Neuron (in vitro differentiated cells): ENCODE results near the gene NR2F2.
A peak's percentile ranks its signal among the peaks of the same experiment; 100 is the strongest.

Source experiments
- H2AFZ ChIP-seq: one replicate; pipeline ENCODE4 v1.6.1; 2013; ENCODE audit warnings: low read depth, mild to moderate bottlenecking, inconsistent platforms, low read length, moderate library complexity
- H3K27me3 ChIP-seq: one replicate; pipeline ENCODE4 v1.6.1; 2013; ENCODE audit warnings: low read length; ENCODE audit not compliant: insufficient read depth
- H3K36me3 ChIP-seq: one replicate; pipeline ENCODE4 v1.6.1; 2013; ENCODE audit warnings: low read length; ENCODE audit not compliant: insufficient read depth
- H3K4me1 ChIP-seq: one replicate; pipeline ENCODE4 v1.6.1; 2013; ENCODE audit warnings: low read length; ENCODE audit not compliant: insufficient read depth
- H3K4me3 ChIP-seq: 2 replicates; pipeline ENCODE4 v1.5.1; 2013; ENCODE audit warnings: mild to moderate bottlenecking, low read length, moderate library complexity
- H3K9me3 ChIP-seq: one replicate; pipeline ENCODE4 v1.6.1; 2013; ENCODE audit warnings: low read length

NR2F2 gene

DNA sequence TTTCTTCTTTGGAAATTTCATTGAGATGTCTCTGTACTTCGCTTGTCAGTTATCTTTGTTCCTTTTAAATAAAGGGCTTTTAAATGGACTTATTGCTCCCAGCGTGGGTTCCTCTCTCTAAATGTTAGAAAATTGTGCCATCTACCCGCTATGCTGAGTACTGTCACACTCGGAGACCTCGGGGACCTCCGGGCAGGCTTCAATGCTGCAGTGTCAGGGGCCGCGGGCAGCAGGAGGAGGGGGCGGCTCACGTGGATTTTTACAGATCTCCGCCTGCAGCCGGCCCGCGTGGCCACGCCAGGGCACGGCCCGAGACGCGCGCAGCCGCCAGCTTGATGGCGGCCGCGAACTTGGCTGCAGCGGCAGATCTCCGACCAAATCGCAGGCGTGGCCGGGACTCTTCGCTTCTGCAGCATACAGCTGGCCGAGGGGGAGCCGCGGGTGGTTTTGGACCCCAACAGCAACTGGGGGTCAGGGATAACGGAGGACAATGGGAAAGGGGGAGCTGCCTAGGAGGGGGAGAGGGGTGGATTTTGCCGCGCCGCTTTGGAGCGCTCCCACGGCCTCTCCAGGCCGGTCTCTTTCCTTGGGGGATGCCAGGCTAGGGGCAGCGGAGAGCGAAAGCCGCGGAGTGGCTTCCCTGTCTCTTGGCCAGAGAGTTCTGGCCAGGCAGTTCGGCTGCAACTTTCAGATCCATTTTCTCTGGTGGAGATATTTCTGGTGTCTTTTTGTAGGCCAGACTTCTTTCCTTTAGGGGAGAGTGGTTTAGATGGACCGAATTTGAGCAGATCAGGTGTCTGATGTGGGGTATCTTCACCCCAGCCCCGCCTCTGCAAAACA, 15.3 kb downstream of the NR2F2 start:
- Histone ChIP-seq H3K36me3 (peaks cover 50% of the 10 kb centered on the region), H3K9me3 (no peaks in the 10 kb centered on the region), H3K4me1 (peaks cover 87% of the 10 kb centered on the region), H3K27me3 (no peaks in the 10 kb centered on the region), H3K4me3 (peak overlapping the region; percentile 7), H2AFZ (no peak overlapping the region)

DNA sequence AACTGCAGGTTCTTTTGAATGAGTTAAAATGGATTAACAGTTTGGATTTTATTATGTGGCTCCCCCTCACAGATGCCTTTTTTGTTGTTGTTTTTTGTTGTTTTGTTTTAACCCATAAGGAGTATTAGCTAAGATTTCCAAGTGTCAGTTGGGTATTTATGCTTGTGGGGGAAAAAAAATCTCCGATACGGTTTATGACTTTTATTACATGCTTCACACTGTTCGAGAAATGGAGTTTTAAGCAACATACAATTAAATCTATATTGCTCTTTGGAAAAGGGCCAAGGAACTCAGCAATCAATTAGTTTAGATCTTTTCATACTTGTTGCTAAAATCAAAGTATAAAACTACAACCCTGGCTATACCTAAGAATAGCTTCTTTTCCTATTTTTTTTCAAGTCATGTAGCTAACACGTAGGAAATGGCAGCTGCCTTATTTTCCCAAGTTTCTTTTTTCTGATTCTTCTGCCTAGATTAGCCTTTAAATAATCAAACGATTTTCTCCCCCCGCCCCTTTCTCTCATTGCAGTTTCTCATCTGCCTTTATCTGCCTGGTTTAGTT, 16.0 kb downstream of the NR2F2 start:
- Histone ChIP-seq H3K4me1 (peaks cover 83% of the 10 kb centered on the region), H3K9me3 (no peaks in the 10 kb centered on the region), H3K27me3 (no peaks in the 10 kb centered on the region), H2AFZ (no peak overlapping the region), H3K4me3 (no peak overlapping the region), H3K36me3 (peaks cover 53% of the 10 kb centered on the region)

DNA sequence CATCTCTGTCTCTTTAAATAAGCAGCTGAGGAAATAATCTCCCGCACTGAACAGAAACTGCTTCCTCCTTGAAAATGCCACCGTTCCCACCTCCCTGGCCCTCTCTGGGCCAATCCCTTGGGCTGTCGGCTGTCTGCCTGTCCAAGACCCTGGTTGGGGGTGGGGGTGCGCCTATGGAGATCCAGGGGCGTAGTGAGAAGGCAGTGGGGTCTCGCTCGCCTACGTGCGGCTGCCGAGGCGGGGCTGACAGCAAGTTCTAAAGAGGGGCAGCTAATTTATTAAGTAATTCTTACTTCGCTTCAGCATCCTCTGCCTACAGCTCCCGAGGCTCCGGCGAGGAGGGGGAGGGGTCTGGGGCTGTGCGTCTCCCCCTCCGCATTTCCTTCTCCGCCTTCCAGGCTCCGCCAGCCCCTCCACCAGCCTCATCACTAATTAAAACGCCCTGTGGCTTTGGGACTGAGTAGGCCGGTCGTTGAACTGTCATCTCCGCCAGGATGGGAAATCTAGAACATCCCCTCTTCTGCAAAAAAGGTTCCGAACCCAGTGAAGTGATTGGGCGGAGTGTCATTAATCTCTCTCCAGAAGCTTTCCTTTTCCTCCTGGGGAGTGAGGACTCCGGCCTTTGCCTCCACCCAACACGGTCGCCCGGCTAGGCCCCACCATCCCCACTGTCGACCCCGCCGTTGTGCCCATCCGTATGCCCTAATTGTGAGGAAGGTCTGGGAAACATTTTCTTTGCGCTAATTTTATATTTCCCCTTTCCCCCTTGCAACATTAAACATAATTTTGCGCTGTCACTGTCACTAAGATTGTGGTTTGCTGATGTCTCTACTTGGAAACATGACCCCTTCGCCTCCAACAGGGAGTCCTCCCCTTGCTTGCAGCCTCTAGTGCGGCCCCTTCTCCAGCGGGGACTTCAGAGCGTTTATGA, 16.9 kb downstream of the NR2F2 start:
- Histone ChIP-seq H3K4me3 (no peak overlapping the region), H3K9me3 (no peaks in the 10 kb centered on the region), H3K27me3 (no peaks in the 10 kb centered on the region), H2AFZ (no peak overlapping the region), H3K36me3 (peaks cover 53% of the 10 kb centered on the region), H3K4me1 (peaks cover 73% of the 10 kb centered on the region)

DNA sequence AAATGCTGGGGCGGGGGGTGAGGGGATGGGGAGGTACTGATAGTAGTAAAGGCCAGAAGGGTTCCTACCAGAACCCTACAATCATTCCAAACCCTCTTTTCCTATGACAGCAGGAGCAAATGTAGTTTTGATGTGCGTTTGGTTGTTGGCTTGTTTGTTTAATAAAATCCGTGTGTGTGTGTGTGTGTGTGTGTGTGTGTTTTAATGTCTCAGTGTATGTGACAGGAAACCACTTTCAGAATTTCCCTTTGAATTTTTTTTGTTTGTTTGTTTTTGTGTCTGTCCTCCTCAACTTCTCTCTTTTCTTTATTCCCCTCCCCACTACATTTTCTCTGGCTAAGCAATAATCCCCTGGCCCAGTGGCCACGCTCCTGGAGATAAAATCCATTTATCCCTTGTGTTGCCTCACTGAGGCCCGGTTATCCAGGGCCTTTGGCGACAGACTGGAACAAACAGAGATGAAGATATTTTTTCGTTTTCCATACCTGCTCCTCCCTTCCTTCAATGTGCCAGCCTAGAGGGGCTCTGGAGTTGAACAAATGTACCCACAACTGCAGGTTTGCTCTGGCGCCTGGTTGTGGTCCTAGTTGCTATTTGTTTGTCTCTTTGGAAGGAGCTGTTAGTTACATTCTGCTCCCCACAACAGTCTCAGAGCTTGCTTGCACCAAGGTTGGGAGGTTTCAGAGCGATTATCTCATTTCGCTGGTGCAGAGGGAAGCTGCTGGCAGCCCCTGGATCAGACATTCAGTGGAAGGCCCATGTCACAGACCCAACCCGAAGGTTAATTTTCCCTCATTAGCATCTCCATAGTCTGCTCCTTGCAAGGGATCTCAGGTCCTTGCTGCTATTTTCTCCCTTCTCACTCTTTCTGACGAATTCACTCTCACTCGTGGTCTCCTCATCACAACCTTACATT, 17.9 kb downstream of the NR2F2 start:
- no peaks in the 10 kb centered on the region for H3K27me3 ChIP-seq
- H3K4me3 ChIP-seq: no peak overlapping the region
- H2AFZ ChIP-seq: no peak overlapping the region
- H3K36me3 ChIP-seq: peaks cover 52% of the 10 kb centered on the region
- no peaks in the 10 kb centered on the region for H3K9me3 ChIP-seq
- H3K4me1 ChIP-seq: peaks cover 65% of the 10 kb centered on the region

DNA sequence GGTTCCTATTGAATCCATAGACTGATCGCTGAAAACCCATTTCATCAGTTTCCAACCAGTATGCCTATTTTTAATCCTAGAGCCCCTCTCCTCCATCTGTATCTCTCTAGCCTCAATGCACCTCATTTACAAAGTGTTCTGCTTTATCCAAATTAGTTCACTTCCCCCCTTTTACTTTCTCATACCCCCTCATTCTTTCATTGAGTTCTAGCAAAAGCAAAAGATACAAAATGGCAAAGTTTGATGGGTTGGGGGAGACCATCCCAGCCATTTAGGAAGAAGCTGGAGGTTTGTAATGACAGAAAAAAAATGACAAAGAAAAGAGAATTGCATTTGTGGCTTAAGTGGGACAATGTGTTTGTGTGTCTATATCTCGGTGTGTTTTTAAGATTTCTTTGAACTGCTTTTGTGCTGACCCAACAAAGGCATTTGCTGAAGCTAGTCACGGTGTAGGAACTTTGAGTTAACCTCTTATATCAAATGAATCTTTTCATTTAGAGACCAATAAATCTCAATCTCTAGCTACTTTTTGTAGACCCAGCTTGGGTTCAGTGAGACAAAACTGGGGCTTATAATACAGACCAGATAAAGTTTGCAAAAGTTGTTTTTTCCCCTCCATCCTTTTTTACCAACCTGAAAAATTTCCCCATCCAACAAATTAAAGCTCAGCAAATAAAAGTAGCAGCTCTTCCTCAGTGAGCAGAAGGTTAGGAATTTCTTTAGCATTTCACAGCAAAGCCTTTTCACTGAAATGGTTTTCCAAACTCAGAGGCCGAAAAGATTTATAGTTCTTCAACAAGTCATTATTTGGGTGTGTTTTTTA, 18.7 kb downstream of the NR2F2 start:
- Histone ChIP-seq H2AFZ (no peak overlapping the region), H3K4me1 (peaks cover 56% of the 10 kb centered on the region), H3K27me3 (no peaks in the 10 kb centered on the region), H3K4me3 (no peak overlapping the region), H3K36me3 (peaks cover 44% of the 10 kb centered on the region), H3K9me3 (no peaks in the 10 kb centered on the region)

DNA sequence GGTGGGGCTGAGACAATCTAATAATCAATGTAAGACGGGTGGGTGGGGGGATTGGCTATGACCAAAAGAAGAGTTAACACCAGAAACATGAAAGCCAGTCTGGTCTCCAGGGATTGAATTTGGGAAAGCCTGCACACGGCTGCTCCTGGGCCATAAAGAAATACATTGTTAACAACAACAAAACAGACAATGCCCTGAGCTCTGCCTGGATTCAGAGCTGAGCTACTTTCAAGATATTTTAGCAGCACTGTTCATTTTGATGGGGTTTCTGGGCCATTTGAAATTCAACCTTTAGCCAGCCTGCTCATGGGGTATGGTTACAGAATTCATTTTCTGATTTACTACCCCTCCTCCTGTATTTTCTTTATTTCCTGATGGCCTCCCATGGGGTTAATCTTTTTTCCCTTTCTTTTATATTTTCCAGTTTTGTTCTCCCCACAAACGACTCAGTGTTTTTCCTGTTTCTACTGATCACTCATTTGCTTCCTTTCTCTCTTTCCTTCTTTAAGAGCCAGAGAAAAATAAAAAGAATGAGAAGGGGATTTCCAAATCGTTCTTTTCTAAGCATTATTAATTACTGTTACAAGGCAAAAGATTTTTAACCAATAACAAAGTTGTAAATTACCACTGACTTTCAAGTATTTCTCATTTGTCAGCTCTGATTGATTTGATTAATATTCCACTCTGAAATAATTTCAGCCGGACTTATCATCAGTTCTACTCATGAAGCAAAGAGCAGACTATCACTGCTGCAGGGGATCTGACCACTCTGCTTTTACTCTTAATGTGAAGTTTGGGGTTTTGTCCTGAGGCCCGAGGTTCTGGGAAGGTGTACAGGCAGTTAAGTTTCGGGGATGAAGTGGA, 19.6 kb downstream of the NR2F2 start:
- Histone ChIP-seq H2AFZ (no peak overlapping the region), H3K4me1 (peaks cover 53% of the 10 kb centered on the region), H3K36me3 (peaks cover 39% of the 10 kb centered on the region), H3K27me3 (no peaks in the 10 kb centered on the region), H3K9me3 (no peaks in the 10 kb centered on the region), H3K4me3 (no peak overlapping the region)

DNA sequence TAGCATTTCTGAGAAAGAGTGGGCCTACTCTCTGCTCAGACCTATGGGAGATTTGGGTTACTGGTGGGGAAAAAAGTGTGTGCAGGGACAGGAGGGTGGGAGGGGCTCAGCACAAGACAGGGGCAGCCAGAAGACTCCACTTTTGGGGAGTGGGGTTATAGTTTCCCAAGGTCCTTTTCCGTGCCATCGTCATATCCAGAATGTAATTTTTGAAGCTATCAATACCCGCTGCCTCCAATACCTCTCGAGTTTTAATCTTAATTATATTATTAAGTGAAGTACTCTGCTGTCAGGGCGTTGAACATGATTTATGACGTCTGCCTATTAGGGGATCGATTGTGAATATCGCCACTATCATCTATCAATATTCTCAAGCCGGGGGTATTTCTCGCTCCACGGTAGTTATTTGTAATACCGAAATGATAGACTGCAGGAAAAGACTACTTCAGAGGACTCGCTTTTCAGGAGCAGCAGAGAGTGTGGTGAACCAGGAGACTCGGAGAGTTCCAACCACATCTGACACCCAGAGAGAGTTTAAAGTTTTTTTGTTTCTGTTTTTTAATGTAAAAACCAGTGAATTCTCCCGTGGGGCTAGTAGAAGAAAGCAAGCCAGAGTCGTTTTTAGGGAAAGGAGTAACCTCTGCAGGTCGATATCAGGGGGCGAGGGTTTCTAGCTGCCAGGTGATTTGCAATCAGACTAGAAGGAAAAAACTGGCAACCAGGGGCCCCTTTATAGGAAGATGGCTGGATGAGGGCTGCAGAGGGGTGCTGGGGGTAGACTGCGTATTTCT, 20.6 kb downstream of the NR2F2 start:
- H3K4me3 ChIP-seq: no peak overlapping the region

DNA sequence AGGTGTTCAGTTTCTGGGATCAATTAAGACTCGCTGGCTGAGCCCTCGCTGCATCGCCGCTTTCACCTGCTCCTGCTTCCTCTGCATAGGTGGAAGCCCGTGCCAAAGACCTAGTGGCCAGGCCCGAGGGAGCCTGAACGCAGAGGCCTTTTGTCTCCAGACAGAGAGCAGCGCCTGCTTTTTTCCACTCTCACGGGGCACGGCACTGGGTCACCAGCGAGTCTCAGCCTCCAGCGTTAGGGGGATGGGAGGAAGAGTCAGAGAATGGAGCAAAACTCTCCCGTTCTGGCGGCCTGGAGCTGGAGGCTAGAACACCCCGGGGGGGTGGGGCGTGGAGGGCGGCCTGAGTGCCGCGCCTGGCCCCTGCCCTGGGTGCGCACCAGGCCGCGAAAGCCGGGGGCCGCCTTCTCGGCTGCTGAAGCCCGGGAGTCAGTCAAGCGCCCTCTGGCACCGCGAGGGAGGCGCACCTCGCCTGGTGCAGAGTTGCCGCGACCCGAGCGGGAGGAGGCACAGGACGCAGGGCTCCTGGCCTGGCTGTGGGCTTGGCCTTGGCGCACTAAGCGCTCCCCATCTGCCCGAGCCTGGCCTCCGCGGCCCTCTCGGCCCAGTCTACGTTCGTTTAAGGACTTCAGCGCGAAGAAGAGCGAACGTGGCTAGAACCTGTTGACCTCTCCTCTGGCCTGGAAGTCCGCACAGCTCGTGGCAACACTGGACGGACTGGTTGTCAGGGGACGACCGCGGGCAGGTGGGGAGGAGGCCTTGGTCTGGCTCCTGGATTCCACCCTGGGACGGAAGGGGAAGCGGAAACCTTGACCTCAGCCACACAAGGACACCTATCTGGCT, 21.5 kb downstream of the NR2F2 start:
- H3K9me3 ChIP-seq: no peaks in the 10 kb centered on the region
- peaks cover 54% of the 10 kb centered on the region for H3K4me1 ChIP-seq
- H3K36me3 ChIP-seq: peaks cover 38% of the 10 kb centered on the region
- no peak overlapping the region for H2AFZ ChIP-seq
- H3K27me3 ChIP-seq: no peaks in the 10 kb centered on the region
- no peak overlapping the region for H3K4me3 ChIP-seq

More for the DNA sequence above, 20.6 kb downstream of the NR2F2 start:
- no peak overlapping the region for H2AFZ ChIP-seq
- H3K4me1 ChIP-seq: peaks cover 55% of the 10 kb centered on the region
- no peaks in the 10 kb centered on the region for H3K9me3 ChIP-seq
- no peaks in the 10 kb centered on the region for H3K27me3 ChIP-seq
- peaks cover 39% of the 10 kb centered on the region for H3K36me3 ChIP-seq

DNA sequence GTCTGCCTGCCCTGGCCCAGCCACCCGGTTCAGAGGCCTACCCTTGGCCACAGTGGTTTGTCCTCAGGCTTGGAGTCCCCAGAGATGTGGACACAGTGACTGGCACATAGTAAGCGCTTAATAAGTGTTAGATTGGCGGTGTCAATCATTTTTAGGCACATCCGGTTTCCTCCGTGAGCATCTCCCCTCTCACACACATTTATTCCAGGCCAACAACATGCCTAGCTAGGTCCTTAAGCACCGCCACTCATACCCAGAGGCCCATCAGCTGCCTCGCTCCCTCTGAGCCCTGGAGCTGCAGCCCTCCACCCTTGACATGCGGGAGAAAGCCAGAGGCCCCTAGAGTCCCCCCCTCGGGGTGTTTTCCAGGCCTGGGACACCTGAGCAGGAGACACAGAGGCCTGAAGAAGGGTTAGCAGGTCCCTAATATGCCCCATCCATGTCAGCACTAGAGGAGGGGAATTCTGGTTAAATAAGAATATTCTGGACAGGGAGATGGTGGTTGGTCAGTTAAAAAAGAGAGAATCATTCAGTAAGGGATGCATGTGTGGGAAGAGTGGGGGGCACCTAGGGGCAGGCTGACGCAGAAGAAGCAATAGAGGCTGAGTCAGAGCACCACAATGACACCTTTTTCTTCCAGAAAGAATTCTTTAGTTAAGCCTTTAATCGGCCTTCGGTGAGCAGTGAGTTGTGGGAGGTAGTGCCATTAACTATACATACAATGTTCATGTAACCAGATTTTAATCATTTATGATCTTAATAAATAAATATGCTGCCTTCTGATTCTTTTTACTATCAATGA, 22.3 kb downstream of the NR2F2 start:
- H3K9me3 ChIP-seq: no peaks in the 10 kb centered on the region
- peaks cover 30% of the 10 kb centered on the region for H3K36me3 ChIP-seq
- H2AFZ ChIP-seq: no peak overlapping the region
- peaks cover 51% of the 10 kb centered on the region for H3K4me1 ChIP-seq
- H3K27me3 ChIP-seq: no peaks in the 10 kb centered on the region
- no peak overlapping the region for H3K4me3 ChIP-seq
